ENCODE results near the gene FNIP1.
A peak's percentile ranks its signal among the peaks of the same experiment; 100 is the strongest.

FNIP1 gene

GRCh38 chr5:131684051-131684450 is 112.8 kb downstream of the FNIP1 start:
- DNase-seq (ENCODE audit: low read depth), result no peak

GRCh38 chr5:131682826-131683225 is 114.0 kb downstream of the FNIP1 start:
- no peak for DNase-seq (ENCODE audit: low read depth)

GRCh38 chr5:131682175-131682574 is 114.6 kb downstream of the FNIP1 start:
- no peak for DNase-seq (ENCODE audit: low read depth)

GRCh38 chr5:131679911-131680310 is 116.9 kb downstream of the FNIP1 start:
- DNase-seq (ENCODE audit: low read depth), result peak; percentile 90

GRCh38 chr5:131678273-131678672 is 118.5 kb downstream of the FNIP1 start:
- DNase-seq (ENCODE audit: low read depth), result peak; percentile 36

DNA sequence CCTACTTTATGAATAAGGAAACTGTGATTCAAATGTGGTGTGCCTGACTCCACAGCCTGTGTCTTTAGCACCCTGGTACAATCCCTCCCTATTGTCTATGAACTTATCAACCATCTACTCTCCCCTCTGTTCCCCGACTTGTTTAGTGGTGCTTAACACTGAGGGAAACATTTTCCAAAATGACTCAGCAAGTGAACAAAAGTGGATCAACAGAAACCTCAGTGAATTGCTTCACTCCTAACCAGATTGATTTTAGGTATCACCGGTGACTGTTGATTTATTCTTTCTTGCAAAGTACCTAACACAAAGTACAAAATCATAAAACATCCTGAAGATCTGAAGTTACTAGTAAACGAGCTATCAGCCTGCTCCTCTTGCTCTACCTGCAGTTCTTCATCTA is 119.7 kb downstream of the FNIP1 start:
- peak; percentile 82 for DNase-seq (ENCODE audit: low read depth)

DNA sequence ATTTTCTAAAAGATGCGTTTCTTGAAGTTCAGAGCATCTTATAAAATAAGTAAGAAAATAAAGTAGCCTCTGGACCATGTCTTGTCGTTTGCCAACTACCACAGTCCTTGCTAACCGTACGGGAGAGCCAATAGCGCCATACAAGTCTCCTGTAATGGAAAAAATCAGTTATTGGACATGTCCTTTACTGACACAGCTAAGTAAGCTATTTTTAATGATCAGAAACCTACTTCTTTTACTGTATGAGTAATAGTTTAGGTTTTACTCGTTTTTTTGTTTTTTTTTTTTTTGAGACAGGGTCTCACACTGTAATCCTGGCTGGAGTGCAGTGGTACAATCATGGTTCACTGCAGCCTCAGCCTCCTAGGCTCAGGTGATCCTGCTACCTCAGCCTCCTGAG is 124.0 kb downstream of the FNIP1 start:
- DNase-seq (ENCODE audit: low read depth), result no peak

- DNase-seq (ENCODE audit: low read depth), result peak; percentile 100
These were observed 124.7 kb downstream of the FNIP1 start for GRCh38 chr5:131671994-131672655.

DNA sequence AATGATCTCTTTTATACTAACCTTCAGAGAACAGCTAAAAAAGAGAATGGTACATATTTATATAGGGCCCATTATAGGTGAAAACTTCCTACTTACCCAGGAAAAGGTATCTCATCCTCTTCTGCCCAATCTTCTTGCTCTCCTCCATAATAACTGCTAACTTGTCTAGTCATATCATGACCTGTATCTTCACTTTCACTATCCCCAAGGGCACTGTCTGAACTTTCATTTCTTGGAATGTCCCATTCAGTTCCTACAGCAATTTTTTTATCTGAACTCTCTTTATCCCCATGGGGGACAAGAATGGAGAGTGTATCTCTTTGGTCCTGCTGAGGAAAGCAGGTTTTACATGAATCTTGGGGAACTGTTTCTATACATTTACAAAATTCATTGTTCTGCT is 125.4 kb downstream of the FNIP1 start:
- DNase-seq (ENCODE audit: low read depth), result peak; percentile 33

DNA sequence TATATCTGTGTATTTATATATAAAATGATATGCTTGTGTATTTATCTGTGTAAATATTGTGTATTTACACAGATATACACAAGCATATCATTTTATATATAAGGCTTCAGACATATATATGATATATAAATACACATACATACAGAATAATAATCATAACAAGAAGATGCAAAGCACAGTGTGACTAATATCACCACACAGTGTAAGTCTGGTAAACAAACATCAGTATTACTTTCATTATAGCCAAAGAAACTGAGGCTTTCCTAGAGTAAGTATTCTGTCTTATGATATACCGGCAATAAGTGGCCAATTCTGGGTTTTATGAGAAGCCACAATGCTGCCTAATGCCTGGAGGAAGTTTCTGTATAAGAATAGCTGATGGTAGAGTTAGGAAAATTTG is 131.9 kb downstream of the FNIP1 start:
- DNase-seq (ENCODE audit: low read depth), result no peak

- DNase-seq (ENCODE audit: low read depth), result no peak
These were observed 134.9 kb downstream of the FNIP1 start for GRCh38 chr5:131661933-131662332.

- DNase-seq (ENCODE audit: low read depth), result no peak
These were observed 137.0 kb downstream of the FNIP1 start for GRCh38 chr5:131659841-131660240.

- DNase-seq (ENCODE audit: low read depth), result no peak
These were observed 137.5 kb downstream of the FNIP1 start for GRCh38 chr5:131659290-131659689.

DNA sequence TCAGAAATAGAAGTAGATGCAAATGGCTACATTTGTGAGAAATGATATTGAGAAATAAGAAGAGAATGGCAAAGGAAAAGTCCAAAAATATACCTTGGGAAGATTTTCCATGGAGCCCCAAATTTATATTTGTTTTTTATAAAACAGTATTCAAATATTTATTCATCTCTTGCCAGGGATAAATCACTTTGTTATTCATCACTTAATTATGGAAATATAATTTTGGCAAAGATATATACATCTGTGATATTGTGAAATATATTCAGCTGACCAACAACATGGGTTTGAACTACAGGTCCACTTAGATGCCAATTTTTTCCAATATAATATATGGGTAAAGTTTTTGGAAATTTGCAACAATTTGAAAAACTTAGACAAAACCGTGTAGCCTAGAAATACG is 142.0 kb downstream of the FNIP1 start:
- DNase-seq (ENCODE audit: low read depth), result no peak

DNA sequence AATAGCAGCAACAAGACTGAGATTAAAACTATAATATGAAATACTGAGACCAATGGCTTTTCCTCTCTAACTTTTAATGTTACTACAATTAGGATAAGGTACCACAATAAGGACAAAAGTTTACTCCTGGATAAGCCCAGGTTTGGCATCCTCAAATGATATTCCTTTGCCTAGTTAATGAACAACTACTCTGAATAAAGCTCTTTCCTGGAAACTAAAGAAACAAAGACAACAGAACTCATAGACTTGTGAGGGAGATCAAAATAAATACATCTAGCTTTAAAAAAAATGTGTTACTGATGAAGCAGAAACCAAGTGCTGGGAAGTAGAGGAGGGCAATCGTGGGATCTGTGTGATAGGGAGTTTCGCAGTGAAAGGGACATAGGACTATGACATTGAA is 142.5 kb downstream of the FNIP1 start:
- DNase-seq (ENCODE audit: low read depth), result no peak

GRCh38 chr5:131649161-131649560 is 147.7 kb downstream of the FNIP1 start:
- DNase-seq (ENCODE audit: low read depth), result no peak

DNA sequence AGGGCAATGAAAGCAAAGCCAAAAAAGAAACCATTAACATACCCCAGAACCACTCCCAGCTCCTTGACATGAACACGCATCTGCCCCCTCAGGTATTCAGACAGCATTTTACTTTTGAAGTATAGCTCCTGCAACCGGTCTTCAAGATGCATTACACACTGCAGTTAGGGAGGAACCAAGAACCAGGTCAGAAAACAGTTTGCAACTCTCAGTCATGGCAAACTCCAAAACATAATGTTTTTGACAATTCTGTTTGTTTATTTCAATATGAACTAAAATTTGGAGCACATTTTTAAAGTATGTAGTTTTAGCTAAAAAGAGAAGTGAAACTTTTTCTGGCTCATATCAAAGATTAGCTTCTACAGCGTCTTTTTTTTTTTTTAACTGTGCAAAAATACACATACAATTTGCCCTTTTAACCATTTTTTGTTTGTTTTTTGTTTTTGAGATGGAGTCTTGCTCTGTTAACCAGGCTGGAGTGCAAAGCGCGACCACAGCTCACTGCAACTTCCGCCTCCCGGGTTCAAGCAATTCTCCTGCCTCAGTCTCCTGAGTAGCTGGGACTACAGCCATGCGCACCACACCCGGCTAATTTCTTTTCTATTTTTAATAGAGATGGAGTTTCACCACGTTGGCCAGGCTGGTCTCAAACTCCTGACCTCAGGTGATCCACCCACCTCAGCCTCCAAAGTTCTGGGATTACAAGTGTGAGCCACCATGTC is 149.6 kb downstream of the FNIP1 start:
- DNase-seq (ENCODE audit: low read depth), result no peak

GRCh38 chr5:131644822-131645221 is 152.0 kb downstream of the FNIP1 start:
- peak; percentile 34 for DNase-seq (ENCODE audit: low read depth)

- DNase-seq (ENCODE audit: low read depth), result no peak
These were observed 152.4 kb downstream of the FNIP1 start for GRCh38 chr5:131644370-131644769.

GRCh38 chr5:131641494-131641893 is 155.3 kb downstream of the FNIP1 start:
- no peak for DNase-seq (ENCODE audit: low read depth)

DNA sequence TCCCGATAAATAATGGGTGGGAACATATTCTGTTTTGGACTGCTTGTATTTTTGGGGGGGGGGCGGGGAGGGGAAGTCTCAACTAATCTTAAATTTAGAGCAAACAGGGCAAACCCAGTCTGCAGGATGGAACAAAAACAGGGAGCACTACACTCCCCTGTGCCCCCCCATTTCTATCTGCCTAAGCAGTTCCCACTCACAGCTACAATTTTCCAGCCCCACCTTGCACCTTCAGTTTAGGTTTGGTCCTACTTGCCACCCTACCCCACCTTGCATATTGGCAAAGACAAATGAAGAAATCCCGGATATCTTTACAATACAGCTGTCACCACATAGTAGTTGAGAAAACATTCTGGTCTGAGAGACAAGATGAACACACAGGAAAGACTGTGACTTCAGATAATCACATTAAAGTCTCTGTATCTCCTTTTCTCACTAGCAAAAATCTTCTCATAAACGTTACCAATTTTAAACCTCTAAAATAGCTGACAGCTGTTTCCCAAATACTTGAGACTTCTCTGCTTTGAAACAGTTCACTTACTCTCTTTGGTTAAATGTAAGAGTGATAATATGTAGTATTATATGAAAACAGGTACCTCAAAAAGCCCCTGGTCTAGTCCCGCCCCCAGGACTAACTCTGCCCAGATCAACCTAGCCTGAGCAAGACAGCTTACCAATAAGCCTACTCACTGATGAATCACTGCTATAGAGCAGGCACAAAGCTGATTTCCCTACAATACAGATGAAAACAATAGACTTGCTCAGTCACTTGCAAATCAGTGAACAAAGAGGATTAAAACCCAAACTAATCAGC is 156.6 kb downstream of the FNIP1 start:
- no peak for DNase-seq (ENCODE audit: low read depth)

DNA sequence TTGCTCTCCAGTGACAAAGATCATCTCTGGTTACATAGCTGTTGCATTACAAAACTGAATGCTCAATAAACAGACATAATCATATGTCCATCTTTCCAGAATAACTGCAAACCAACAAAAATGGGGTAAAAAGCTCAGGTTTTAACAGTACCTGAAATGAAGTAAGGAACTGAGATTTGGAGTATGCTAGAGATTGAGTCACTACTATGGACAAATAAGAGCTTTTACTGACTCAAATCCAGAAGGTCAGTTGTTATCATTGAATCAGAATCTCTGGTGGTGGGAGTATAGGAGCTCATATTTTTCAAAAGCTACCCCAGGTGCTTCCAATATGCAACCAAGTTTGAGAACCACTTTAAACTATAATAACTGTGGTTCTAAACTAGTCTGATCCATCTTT is 157.7 kb downstream of the FNIP1 start:
- DNase-seq (ENCODE audit: low read depth), result no peak

GRCh38 chr5:131637694-131638093 is 159.1 kb downstream of the FNIP1 start:
- DNase-seq (ENCODE audit: low read depth), result no peak

Data from amniotic epithelial cell (primary cell).